Ovary (tissue), 3 donors: ENCODE data around the gene ELAPOR1.

Source experiments
- EP300 ChIP-seq: sonication (generic); formaldehyde crosslinking; IDR thresholded peaks from one replicate; pipeline ENCODE4 v1.6.1; 2017; ENCODE audit warnings: antibody characterized with exemption
- POLR2A ChIP-seq: fragments of 450-650 bp; IDR thresholded peaks from one replicate; pipeline ENCODE4 v1.6.1; 2017; ENCODE audit warnings: antibody characterized with exemption, mild to moderate bottlenecking, moderate library complexity
- TF ChIP-seq, protein P1 (sequence below), 3 donors: fragments of 450-650 bp in 2 of 3; fragments of 200-600 bp in 1 of 3; IDR thresholded peaks; one replicate each; pipeline versions ENCODE4 v1.5.1 to v1.8.0; 2016 to 2022; ENCODE audit warnings: antibody characterized with exemption in 3 of 3, mild to moderate bottlenecking in 1 of 3
- donor health status: DM: no; HTN: no; CAD: no.

DNA sequence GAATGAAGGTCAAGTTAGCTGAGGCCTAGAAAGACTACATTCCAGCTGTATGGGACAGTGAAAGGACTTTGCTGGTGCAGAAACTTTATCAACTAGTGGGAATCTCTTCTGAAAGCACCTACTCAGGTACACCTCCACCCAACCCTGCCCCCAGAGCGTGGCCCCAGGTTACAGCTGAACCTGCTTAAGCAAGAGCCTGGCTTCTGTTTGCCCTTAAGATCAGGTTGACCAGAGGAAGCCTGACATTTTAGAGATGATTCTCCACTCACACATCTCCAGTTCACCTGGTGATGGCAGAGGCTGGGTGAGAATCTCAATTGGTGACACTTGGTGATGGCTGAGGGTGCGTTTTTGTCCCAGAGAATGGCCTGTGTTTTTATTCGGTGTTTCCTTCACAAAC lies 24.0 kb downstream of the ELAPOR1 start:
- TF ChIP-seq POLR2A: no peak
- TF ChIP-seq, protein P1, sequence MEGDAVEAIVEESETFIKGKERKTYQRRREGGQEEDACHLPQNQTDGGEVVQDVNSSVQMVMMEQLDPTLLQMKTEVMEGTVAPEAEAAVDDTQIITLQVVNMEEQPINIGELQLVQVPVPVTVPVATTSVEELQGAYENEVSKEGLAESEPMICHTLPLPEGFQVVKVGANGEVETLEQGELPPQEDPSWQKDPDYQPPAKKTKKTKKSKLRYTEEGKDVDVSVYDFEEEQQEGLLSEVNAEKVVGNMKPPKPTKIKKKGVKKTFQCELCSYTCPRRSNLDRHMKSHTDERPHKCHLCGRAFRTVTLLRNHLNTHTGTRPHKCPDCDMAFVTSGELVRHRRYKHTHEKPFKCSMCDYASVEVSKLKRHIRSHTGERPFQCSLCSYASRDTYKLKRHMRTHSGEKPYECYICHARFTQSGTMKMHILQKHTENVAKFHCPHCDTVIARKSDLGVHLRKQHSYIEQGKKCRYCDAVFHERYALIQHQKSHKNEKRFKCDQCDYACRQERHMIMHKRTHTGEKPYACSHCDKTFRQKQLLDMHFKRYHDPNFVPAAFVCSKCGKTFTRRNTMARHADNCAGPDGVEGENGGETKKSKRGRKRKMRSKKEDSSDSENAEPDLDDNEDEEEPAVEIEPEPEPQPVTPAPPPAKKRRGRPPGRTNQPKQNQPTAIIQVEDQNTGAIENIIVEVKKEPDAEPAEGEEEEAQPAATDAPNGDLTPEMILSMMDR (IDR thresholded peaks at IDR 0.05): no peak
- TF ChIP-seq EP300: no peak
